OCI-LY3 (cell line): Measurements from ENCODE around the gene NAGPA.

Source experiments
- EZH2phosphoT487 ChIP-seq: fragments of 200-600 bp; shearing (Covaris generic); IDR thresholded peaks from 2 replicates; pipeline ENCODE4 v1.6.1; 2018; ENCODE audit warnings: antibody characterized with exemption, mixed run types, low read depth
- TF ChIP-seq, protein P1 (sequence below): fragments of 200-600, 300-600 bp; sonication (generic); IDR thresholded peaks from 2 replicates; pipeline ENCODE4 v1.5.1; 2014; ENCODE audit warnings: antibody characterized with exemption, low read length, low read depth

DNA sequence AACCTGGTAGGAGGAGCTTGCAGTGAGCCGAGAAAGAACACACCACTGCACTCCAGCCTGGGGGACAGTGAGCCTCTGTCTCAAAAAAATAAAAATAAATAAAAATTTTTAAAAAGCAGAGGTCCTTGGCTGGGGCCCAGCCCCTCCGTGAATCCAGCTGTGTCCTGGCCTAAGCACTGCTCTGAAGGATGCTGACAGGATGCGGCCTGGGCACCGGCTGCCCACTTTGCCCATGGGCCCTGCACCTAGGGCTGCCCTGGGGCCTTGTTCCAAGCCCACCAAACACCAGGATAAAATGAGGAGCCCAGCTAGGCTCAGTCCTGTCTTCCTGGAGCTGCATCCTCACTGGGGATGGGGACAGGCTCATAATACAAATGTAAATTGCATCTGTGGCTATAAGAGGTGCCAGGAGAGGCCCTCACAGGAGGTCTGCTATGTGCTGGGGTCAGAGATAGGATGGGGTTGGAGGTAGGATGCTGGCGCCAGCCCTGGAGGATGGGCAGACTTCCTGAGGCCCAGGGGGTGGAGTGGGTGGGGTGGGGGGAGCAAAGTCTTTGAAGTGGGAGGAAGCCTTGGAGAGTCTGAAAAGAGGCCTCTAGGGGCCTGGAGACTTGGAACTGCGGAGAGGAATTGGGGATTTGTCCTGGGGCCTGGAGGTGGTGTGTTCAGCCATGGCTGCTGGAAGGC is 25.8 kb upstream of the NAGPA start:
- TF ChIP-seq, protein P1, sequence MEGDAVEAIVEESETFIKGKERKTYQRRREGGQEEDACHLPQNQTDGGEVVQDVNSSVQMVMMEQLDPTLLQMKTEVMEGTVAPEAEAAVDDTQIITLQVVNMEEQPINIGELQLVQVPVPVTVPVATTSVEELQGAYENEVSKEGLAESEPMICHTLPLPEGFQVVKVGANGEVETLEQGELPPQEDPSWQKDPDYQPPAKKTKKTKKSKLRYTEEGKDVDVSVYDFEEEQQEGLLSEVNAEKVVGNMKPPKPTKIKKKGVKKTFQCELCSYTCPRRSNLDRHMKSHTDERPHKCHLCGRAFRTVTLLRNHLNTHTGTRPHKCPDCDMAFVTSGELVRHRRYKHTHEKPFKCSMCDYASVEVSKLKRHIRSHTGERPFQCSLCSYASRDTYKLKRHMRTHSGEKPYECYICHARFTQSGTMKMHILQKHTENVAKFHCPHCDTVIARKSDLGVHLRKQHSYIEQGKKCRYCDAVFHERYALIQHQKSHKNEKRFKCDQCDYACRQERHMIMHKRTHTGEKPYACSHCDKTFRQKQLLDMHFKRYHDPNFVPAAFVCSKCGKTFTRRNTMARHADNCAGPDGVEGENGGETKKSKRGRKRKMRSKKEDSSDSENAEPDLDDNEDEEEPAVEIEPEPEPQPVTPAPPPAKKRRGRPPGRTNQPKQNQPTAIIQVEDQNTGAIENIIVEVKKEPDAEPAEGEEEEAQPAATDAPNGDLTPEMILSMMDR = no peak
- no peak for TF ChIP-seq EZH2phosphoT487
